C4-2B (cell line): ENCODE data around the gene JAZF1.

ENCODE experiments used
- CTCF ChIP-seq: fragments of 450-650 bp; conservative IDR thresholded peaks from 2 replicates; pipeline ENCODE4 v1.5.1; 2017; ENCODE audit warnings: mild to moderate bottlenecking
- ZFX ChIP-seq: fragments of 450-650 bp; IDR thresholded peaks from 2 replicates; pipeline ENCODE4 v1.6.1; 2017

GRCh38 chr7:27871086-27871485 lies 309.5 kb downstream of the JAZF1 start:
- no peak for TF ChIP-seq CTCF
- TF ChIP-seq ZFX = no peak
